ENCODE measurements around the gene WIPF3.

WIPF3 gene

GRCh38 chr7:29940199-29940598 is 133.9 kb downstream of the WIPF3 start:
- Histone ChIP-seq H3K36me3 (ENCODE audit: low read depth) (peaks cover 80% of the 10 kb centered on the region), H3K4me3 (ENCODE audit: severe bottlenecking) (no peak overlapping the region), H3K9me3 (ENCODE audit: severe bottlenecking) (no peaks in the 10 kb centered on the region), H3K27me3 (ENCODE audit: insufficient read depth, poor library complexity, severe bottlenecking) (no peaks in the 10 kb centered on the region), H3K4me1 (ENCODE audit: insufficient read depth, poor library complexity, severe bottlenecking) (no peaks in the 10 kb centered on the region), H3K27ac (ENCODE audit: poor library complexity, severe bottlenecking) (no peak overlapping the region)
- TF ChIP-seq CTCF (IDR thresholded peaks at IDR 0.05; ENCODE audit: poor library complexity, severe bottlenecking) = no peak
- no peak for ATAC-seq (ENCODE audit: low read depth)
- DNase-seq (ENCODE audit: low spot score) = no peak

DNA sequence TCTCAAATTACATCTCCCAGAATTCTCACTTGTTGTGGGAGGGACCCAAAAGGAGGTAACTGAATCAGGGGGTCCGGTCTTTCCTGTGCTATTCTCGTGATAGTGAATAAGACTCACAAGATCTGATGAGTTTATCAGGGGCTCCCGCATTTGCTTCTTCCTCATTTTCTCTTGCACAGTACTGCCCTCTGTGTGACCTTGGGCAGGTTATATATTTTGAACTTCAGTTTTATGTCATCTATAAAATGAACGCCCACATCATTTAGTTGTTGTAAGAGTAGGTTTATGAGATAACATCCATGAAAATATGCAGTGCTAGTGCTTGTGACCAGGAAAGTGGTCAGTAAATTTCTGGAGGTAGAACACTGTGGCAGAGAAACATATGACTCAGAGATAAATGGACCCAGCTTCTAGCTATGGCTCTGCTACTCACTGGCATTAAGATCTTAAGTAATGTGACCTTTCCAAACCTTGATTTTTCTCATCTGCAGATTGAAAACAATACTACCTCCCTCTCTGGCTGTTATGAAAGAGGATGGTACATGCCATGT is 139.0 kb downstream of the WIPF3 start:
- H3K36me3 ChIP-seq (ENCODE audit: low read depth) = peaks cover 81% of the 10 kb centered on the region
- H3K9me3 ChIP-seq (ENCODE audit: severe bottlenecking) = no peaks in the 10 kb centered on the region
- TF ChIP-seq CTCF (IDR thresholded peaks at IDR 0.05; ENCODE audit: poor library complexity, severe bottlenecking) = no peak
- no peaks in the 10 kb centered on the region for H3K27me3 ChIP-seq (ENCODE audit: insufficient read depth, poor library complexity, severe bottlenecking)
- no peaks in the 10 kb centered on the region for H3K4me1 ChIP-seq (ENCODE audit: insufficient read depth, poor library complexity, severe bottlenecking)
- no peak overlapping the region for H3K4me3 ChIP-seq (ENCODE audit: severe bottlenecking)
- no peak for ATAC-seq (ENCODE audit: low read depth)
- no peak for DNase-seq (ENCODE audit: low spot score)
- no peak overlapping the region for H3K27ac ChIP-seq (ENCODE audit: poor library complexity, severe bottlenecking)

- H3K27me3 ChIP-seq (ENCODE audit: insufficient read depth, poor library complexity, severe bottlenecking) = no peaks in the 10 kb centered on the region
- H3K9me3 ChIP-seq (ENCODE audit: severe bottlenecking) = no peaks in the 10 kb centered on the region
- ATAC-seq (ENCODE audit: low read depth) (peak; percentile 31; the same call in 1 of the 3 replicates), DNase-seq (ENCODE audit: low spot score) (no peak)
- no peaks in the 10 kb centered on the region for H3K4me1 ChIP-seq (ENCODE audit: insufficient read depth, poor library complexity, severe bottlenecking)
- H3K36me3 ChIP-seq (ENCODE audit: low read depth) = peaks cover 71% of the 10 kb centered on the region
- peak; percentile 36 for TF ChIP-seq CTCF (IDR thresholded peaks at IDR 0.05; ENCODE audit: poor library complexity, severe bottlenecking)
- no peak overlapping the region for H3K4me3 ChIP-seq (ENCODE audit: severe bottlenecking)
- H3K27ac ChIP-seq (ENCODE audit: poor library complexity, severe bottlenecking) = no peak overlapping the region
Observed at GRCh38 chr7:29946428-29947186, 140.3 kb downstream of the WIPF3 start.

DNA sequence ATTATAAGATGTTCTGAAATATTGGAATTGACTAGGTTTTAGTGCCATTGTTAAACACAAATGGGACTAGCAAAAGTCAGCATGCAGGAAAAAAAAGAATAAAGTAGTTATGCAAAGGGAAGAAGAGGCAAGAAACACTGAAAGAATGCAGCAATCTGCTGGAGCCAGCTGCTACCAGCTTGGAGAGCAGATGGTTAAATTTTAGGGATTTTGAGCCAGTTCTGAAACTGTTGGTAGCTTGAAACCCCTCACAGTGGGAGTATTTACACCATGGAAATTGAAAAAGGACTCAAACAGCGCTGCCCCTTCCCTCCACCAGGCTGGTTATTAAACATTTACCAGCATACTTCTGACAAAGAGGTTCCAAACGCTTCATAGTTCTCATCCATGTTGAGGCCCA is 142.3 kb downstream of the WIPF3 start:
- no peak for TF ChIP-seq CTCF (IDR thresholded peaks at IDR 0.05; ENCODE audit: poor library complexity, severe bottlenecking)
- DNase-seq (ENCODE audit: low spot score) (no peak), ATAC-seq (ENCODE audit: low read depth) (no peak)
- no peaks in the 10 kb centered on the region for H3K9me3 ChIP-seq (ENCODE audit: severe bottlenecking)
- H3K27ac ChIP-seq (ENCODE audit: poor library complexity, severe bottlenecking) = no peak overlapping the region
- H3K4me3 ChIP-seq (ENCODE audit: severe bottlenecking) = no peak overlapping the region
- peaks cover 67% of the 10 kb centered on the region for H3K36me3 ChIP-seq (ENCODE audit: low read depth)
- H3K27me3 ChIP-seq (ENCODE audit: insufficient read depth, poor library complexity, severe bottlenecking) = no peaks in the 10 kb centered on the region
- no peaks in the 10 kb centered on the region for H3K4me1 ChIP-seq (ENCODE audit: insufficient read depth, poor library complexity, severe bottlenecking)

DNA sequence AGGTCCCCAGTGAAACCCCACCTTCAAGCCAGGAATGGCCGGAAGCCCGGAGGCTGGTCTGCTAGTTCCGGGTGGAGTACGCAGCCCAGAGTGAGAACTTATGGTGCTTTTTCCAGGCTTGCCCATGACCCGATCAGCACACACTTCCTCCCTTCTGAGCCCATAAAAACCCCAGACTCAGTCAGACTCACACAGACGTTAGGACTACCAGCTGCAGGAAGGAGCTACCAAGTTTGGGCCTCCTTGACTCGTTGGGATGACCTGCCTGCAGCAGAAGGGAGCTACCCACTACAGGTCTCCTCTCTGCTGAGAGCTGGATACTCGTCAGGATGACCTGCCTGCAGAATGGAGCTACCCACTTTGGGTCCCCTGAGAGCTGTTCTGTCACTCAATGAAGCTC is 144.2 kb downstream of the WIPF3 start:
- TF ChIP-seq CTCF (IDR thresholded peaks at IDR 0.05; ENCODE audit: poor library complexity, severe bottlenecking) = no peak
- H3K27me3 ChIP-seq (ENCODE audit: insufficient read depth, poor library complexity, severe bottlenecking) = no peaks in the 10 kb centered on the region
- H3K4me3 ChIP-seq (ENCODE audit: severe bottlenecking) = no peak overlapping the region
- DNase-seq (ENCODE audit: low spot score) (no peak), ATAC-seq (ENCODE audit: low read depth) (no peak)
- H3K9me3 ChIP-seq (ENCODE audit: severe bottlenecking) = no peaks in the 10 kb centered on the region
- H3K27ac ChIP-seq (ENCODE audit: poor library complexity, severe bottlenecking) = no peak overlapping the region
- H3K36me3 ChIP-seq (ENCODE audit: low read depth) = peaks cover 71% of the 10 kb centered on the region
- H3K4me1 ChIP-seq (ENCODE audit: insufficient read depth, poor library complexity, severe bottlenecking) = no peaks in the 10 kb centered on the region

All from RWPE2 (cell line).